MM.1S (cell line): Measurements from ENCODE around the gene MACROD2.

Source experiments
- DNase-seq: peaks from one replicate; pipeline ENCODE4 v3.0.0-alpha.2; 2015
- H2AFZ ChIP-seq: fragments of 300-600 bp; sonication (generic); 2 replicates; pipeline ENCODE4 v1.6.0; 2016; ENCODE audit warnings: antibody characterized with exemption, low read length
- H3F3A ChIP-seq: fragments of 300-600 bp; sonication (generic); 2 replicates; pipeline ENCODE4 v1.6.1; 2016; ENCODE audit warnings: mild to moderate bottlenecking, antibody characterized with exemption, low read length, moderate library complexity, mixed read lengths; ENCODE audit not compliant: insufficient read depth
- H3K27ac ChIP-seq: fragments of 300-600 bp; sonication (generic); 2 replicates; pipeline ENCODE4 v1.5.1; 2016; ENCODE audit warnings: mild to moderate bottlenecking, low read length
- H3K27me3 ChIP-seq: fragments of 300-600 bp; sonication (generic); replicated peaks from 2 replicates; pipeline ENCODE4 v1.6.0; 2016; ENCODE audit warnings: low read length; ENCODE audit not compliant: insufficient read depth
- H3K36me3 ChIP-seq: fragments of 300-600 bp; sonication (generic); replicated peaks from 2 replicates; pipeline ENCODE4 v1.6.1; 2016; ENCODE audit warnings: mild to moderate bottlenecking, low read length, mixed read lengths; ENCODE audit not compliant: insufficient read depth
- H3K4me1 ChIP-seq: fragments of 300-600 bp; sonication (generic); 2 replicates; pipeline ENCODE4 v1.6.1; 2016; ENCODE audit warnings: low read length, mixed read lengths
- H3K4me2 ChIP-seq: fragments of 300-600 bp; sonication (generic); 2 replicates; pipeline ENCODE4 v1.6.0; 2016; ENCODE audit warnings: low read depth, low read length
- H3K4me3 ChIP-seq: fragments of 300-600 bp; sonication (generic); 2 replicates; pipeline ENCODE4 v1.5.1; 2016; ENCODE audit warnings: low read length, mixed read lengths
- H3K79me2 ChIP-seq: fragments of 300-600 bp; sonication (generic); 2 replicates; pipeline ENCODE4 v1.6.1; 2016; ENCODE audit warnings: mixed run types, low read length, mixed read lengths
- H3K9ac ChIP-seq: fragments of 300-600 bp; sonication (generic); 2 replicates; pipeline ENCODE4 v1.6.1; 2016; ENCODE audit warnings: low read length, mixed read lengths
- H3K9me2 ChIP-seq: fragments of 300-600 bp; sonication (generic); replicated peaks from 2 replicates; pipeline ENCODE4 v1.6.1; 2016; ENCODE audit warnings: mild to moderate bottlenecking, low read length, mixed read lengths; ENCODE audit not compliant: insufficient read depth
- H3K9me3 ChIP-seq: fragments of 300-600 bp; sonication (generic); replicated peaks from 2 replicates; pipeline ENCODE4 v1.6.1; 2016; ENCODE audit warnings: mild to moderate bottlenecking, low read length, mixed read lengths; ENCODE audit not compliant: insufficient read depth
- H4K20me1 ChIP-seq: fragments of 300-600 bp; sonication (generic); 2 replicates; pipeline ENCODE4 v1.6.1; 2016; ENCODE audit warnings: mild to moderate bottlenecking, low read length, moderate library complexity, mixed read lengths; ENCODE audit not compliant: insufficient read depth
- EZH2 ChIP-seq: fragments of 300-600 bp; sonication (generic); optimal IDR thresholded peaks from 2 replicates; pipeline ENCODE3; 2017; ENCODE audit warnings: low read depth, mild to moderate bottlenecking, antibody characterized with exemption, low read length, mixed read lengths
- EZH2phosphoT487 ChIP-seq: fragments of 300-600 bp; sonication (generic); IDR thresholded peaks from 2 replicates; pipeline ENCODE4 v1.6.1; 2018; ENCODE audit warnings: antibody characterized with exemption, low read length
- TF ChIP-seq, protein P1 (sequence below): fragments of 300-600 bp; sonication (generic); IDR thresholded peaks from 2 replicates; pipeline ENCODE4 v1.5.1; 2016; ENCODE audit warnings: antibody characterized with exemption, low read length, mixed read lengths

MACROD2 gene

GRCh38 chr20:14410869-14411555 is 415.7 kb downstream of the MACROD2 start:
- no peak for DNase-seq
- H3K36me3 ChIP-seq = no peaks in the 10 kb centered on the region
- H3K79me2 ChIP-seq = no peaks in the 10 kb centered on the region
- H3K4me2 ChIP-seq = no peak overlapping the region
- H4K20me1 ChIP-seq = no peaks in the 10 kb centered on the region
- H3K9me3 ChIP-seq = no peaks in the 10 kb centered on the region
- no peak overlapping the region for H3K9ac ChIP-seq
- TF ChIP-seq, protein P1, sequence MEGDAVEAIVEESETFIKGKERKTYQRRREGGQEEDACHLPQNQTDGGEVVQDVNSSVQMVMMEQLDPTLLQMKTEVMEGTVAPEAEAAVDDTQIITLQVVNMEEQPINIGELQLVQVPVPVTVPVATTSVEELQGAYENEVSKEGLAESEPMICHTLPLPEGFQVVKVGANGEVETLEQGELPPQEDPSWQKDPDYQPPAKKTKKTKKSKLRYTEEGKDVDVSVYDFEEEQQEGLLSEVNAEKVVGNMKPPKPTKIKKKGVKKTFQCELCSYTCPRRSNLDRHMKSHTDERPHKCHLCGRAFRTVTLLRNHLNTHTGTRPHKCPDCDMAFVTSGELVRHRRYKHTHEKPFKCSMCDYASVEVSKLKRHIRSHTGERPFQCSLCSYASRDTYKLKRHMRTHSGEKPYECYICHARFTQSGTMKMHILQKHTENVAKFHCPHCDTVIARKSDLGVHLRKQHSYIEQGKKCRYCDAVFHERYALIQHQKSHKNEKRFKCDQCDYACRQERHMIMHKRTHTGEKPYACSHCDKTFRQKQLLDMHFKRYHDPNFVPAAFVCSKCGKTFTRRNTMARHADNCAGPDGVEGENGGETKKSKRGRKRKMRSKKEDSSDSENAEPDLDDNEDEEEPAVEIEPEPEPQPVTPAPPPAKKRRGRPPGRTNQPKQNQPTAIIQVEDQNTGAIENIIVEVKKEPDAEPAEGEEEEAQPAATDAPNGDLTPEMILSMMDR = no peak
- TF ChIP-seq EZH2 = no peak
- no peak for TF ChIP-seq EZH2phosphoT487
- H2AFZ ChIP-seq = no peak overlapping the region
- H3K4me3 ChIP-seq = no peak overlapping the region
- peaks cover 8% of the 10 kb centered on the region for H3F3A ChIP-seq
- H3K27me3 ChIP-seq = no peaks in the 10 kb centered on the region
- H3K27ac ChIP-seq = no peak overlapping the region
- no peaks in the 10 kb centered on the region for H3K9me2 ChIP-seq
- H3K4me1 ChIP-seq = peaks cover 14% of the 10 kb centered on the region

DNA sequence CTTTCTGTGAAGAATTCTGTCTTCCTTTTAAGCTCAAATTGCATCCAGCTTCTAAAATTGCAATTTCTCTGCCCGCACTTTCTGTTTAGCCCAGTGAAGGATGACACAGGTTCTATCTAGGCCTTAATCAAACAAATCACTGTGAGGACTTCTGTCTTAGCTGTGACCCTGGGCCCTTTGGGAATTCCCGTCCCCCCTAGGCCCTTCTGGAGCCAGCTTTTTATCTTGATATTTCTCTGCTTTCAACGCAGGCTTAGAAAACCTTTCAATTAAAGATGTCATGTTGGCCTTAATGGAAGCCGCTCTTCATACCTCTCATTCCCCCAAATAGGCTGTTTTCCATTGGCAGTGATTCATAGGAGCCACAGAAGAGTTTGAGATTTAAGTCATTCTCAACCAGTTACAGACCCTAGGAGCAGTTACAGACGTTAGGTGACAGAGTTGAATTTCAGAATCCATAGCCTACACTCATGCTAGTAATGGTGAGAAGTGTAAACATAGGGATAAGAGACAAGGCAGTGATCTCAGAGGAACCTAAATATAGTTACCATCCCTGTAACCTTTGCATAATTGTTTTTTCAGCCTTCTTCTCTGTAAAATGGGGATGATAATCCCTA is 416.9 kb downstream of the MACROD2 start:
- no peaks in the 10 kb centered on the region for H3K79me2 ChIP-seq
- H3K9ac ChIP-seq = no peak overlapping the region
- no peaks in the 10 kb centered on the region for H3K36me3 ChIP-seq
- no peak overlapping the region for H3K27ac ChIP-seq
- no peak for DNase-seq
- H3F3A ChIP-seq = no peaks in the 10 kb centered on the region
- H4K20me1 ChIP-seq = no peaks in the 10 kb centered on the region
- no peak overlapping the region for H3K4me3 ChIP-seq
- H3K27me3 ChIP-seq = no peaks in the 10 kb centered on the region
- H3K9me2 ChIP-seq = no peaks in the 10 kb centered on the region
- TF ChIP-seq, protein P1 = no peak
- TF ChIP-seq EZH2 = no peak
- TF ChIP-seq EZH2phosphoT487 = no peak
- H2AFZ ChIP-seq = no peak overlapping the region
- H3K4me2 ChIP-seq = no peak overlapping the region
- peaks cover 3% of the 10 kb centered on the region; the same call in 1 of the 2 replicates for H3K4me1 ChIP-seq
- no peaks in the 10 kb centered on the region for H3K9me3 ChIP-seq

- Histone ChIP-seq H3K79me2 (no peaks in the 10 kb centered on the region), H3K9me2 (no peaks in the 10 kb centered on the region), H3K4me2 (no peak overlapping the region), H3K9ac (no peak overlapping the region), H3K9me3 (no peaks in the 10 kb centered on the region), H2AFZ (no peak overlapping the region), H4K20me1 (no peaks in the 10 kb centered on the region), H3K36me3 (no peaks in the 10 kb centered on the region), H3K27me3 (no peaks in the 10 kb centered on the region), H3K4me1 (no peaks in the 10 kb centered on the region), H3F3A (no peaks in the 10 kb centered on the region), H3K4me3 (no peak overlapping the region), H3K27ac (no peak overlapping the region)
- TF ChIP-seq, protein P1 = no peak
- TF ChIP-seq EZH2phosphoT487 (no peak), EZH2 (no peak)
- DNase-seq = no peak
Observed at GRCh38 chr20:14413835-14414234, 418.5 kb downstream of the MACROD2 start.
